Hepatocyte (in vitro differentiated cells): ENCODE measurements around the gene PRPF6.

Source experiments
- EZH2 ChIP-seq: fragments of 200-600 bp; sonication (generic); IDR thresholded peaks from 2 replicates; pipeline ENCODE4 v1.6.1; 2016; ENCODE audit warnings: antibody characterized with exemption, mild to moderate bottlenecking, borderline replicate concordance
- EZH2phosphoT487 ChIP-seq: fragments of 200-600 bp; sonication (generic); IDR thresholded peaks from one replicate; pipeline ENCODE4 v1.6.1; 2018; ENCODE audit warnings: antibody characterized with exemption, mild to moderate bottlenecking, low read depth, moderate library complexity; ENCODE audit not compliant: unreplicated experiment, severe bottlenecking
- TF ChIP-seq, protein P1 (sequence below): fragments of 200-600 bp; sonication (generic); IDR thresholded peaks from 2 replicates; pipeline ENCODE4 v1.5.1; 2016; ENCODE audit warnings: antibody characterized with exemption, mild to moderate bottlenecking; ENCODE audit not compliant: poor library complexity

DNA sequence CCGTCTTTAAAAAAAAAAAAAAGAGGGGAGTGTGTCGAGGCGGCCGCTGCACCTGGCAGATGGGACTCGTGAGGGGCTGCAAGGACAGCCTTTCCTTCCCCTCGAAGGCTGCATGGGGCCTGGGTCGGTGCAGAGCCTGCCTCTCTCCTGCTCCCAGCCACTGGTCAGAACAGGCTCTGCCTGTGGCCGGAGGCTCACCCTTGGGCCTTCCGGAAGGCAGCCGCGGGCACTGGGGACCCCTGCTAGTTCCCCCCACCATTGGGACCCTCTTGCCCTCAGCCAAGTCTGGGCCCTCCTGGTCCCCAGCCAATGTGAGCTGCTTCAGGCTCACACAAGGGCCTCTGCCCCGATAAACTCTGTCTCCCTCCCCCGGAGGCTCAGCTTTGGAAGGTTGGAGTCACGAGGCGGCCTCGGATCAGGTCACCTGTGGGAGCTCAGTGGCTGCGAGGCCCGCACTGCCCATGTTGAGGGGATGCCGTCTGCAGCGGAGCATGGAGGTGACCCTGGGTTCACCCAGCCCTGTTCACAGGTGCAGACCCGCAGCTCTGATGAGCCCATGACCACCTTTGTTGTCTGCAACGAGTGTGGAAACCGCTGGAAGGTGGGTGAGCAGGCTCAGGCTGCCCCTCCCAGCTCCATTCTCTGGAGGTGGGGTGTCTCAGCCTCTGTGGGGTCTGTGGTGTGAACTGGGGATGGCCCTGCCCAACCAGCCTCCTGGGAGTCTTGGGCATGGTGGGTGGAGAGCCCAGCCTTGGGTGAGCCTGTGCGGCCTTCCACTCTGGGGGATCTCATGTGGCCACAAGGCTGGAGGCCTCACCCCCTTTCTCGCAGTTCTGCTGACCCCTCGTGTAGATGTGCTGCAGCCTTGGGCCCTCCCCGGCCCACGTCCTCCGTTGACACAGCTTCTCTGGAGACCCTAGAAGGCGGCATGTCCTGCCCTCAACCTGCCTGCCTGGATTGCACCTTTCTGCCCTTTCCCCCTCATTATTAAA, 90.7 kb downstream of the PRPF6 start:
- TF ChIP-seq, protein P1, sequence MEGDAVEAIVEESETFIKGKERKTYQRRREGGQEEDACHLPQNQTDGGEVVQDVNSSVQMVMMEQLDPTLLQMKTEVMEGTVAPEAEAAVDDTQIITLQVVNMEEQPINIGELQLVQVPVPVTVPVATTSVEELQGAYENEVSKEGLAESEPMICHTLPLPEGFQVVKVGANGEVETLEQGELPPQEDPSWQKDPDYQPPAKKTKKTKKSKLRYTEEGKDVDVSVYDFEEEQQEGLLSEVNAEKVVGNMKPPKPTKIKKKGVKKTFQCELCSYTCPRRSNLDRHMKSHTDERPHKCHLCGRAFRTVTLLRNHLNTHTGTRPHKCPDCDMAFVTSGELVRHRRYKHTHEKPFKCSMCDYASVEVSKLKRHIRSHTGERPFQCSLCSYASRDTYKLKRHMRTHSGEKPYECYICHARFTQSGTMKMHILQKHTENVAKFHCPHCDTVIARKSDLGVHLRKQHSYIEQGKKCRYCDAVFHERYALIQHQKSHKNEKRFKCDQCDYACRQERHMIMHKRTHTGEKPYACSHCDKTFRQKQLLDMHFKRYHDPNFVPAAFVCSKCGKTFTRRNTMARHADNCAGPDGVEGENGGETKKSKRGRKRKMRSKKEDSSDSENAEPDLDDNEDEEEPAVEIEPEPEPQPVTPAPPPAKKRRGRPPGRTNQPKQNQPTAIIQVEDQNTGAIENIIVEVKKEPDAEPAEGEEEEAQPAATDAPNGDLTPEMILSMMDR, result no peak
- TF ChIP-seq EZH2phosphoT487, result no peak
- TF ChIP-seq EZH2, result no peak
